Loucy (cell line): ENCODE results near the gene CDH15.

ENCODE experiments used
- H2AFZ ChIP-seq: fragments of 200-600 bp; sonication (generic); 2 replicates; pipeline ENCODE4 v1.6.0; 2016; ENCODE audit warnings: antibody characterized with exemption, mild to moderate bottlenecking, low read length, moderate library complexity
- H3F3A ChIP-seq: fragments of 200-600 bp; 2 replicates; pipeline ENCODE4 v1.6.0; 2016; ENCODE audit warnings: antibody characterized with exemption, low read depth, mild to moderate bottlenecking
- H3K27me3 ChIP-seq: fragments of 200-600 bp; sonication (generic); 2 replicates; pipeline ENCODE4 v1.6.1; 2014; ENCODE audit warnings: low read length, mild to moderate bottlenecking; ENCODE audit not compliant: insufficient read depth, poor library complexity, severe bottlenecking
- H3K36me3 ChIP-seq: fragments of 200-600 bp; sonication (generic); 2 replicates; pipeline ENCODE4 v1.6.1; 2016; ENCODE audit warnings: low read length; ENCODE audit not compliant: insufficient read depth
- H3K4me1 ChIP-seq: fragments of 200-600 bp; sonication (generic); 2 replicates; pipeline ENCODE4 v1.5.1; 2014; ENCODE audit warnings: low read length, mild to moderate bottlenecking; ENCODE audit not compliant: insufficient read depth, poor library complexity, severe bottlenecking
- H3K4me2 ChIP-seq: fragments of 200-600 bp; sonication (generic); 2 replicates; pipeline ENCODE4 v1.6.0; 2014; ENCODE audit warnings: antibody characterized with exemption, low read length, low read depth, mild to moderate bottlenecking; ENCODE audit not compliant: poor library complexity, severe bottlenecking
- H3K4me3 ChIP-seq: fragments of 200-600 bp; sonication (generic); 2 replicates; pipeline ENCODE4 v1.5.1; 2014; ENCODE audit warnings: low read length, mild to moderate bottlenecking, mixed read lengths; ENCODE audit not compliant: poor library complexity, severe bottlenecking
- H3K79me2 ChIP-seq: fragments of 200-600 bp; sonication (generic); 2 replicates; pipeline ENCODE4 v1.6.1; 2014; ENCODE audit warnings: low read length; ENCODE audit not compliant: insufficient read depth
- H3K9ac ChIP-seq: fragments of 200-600 bp; sonication (generic); 2 replicates; pipeline ENCODE4 v1.6.0; 2014; ENCODE audit warnings: mild to moderate bottlenecking, low read depth, low read length, moderate library complexity; ENCODE audit not compliant: poor library complexity, severe bottlenecking
- H3K9me2 ChIP-seq: fragments of 200-600 bp; sonication (generic); replicated peaks from 2 replicates; pipeline ENCODE4 v1.6.1; 2016; ENCODE audit warnings: low read depth, low read length, mixed read lengths
- H3K9me3 ChIP-seq: fragments of 200-600 bp; sonication (generic); 2 replicates; pipeline ENCODE4 v1.6.1; 2014; ENCODE audit warnings: mild to moderate bottlenecking, antibody characterized with exemption, low read length, low read depth; ENCODE audit not compliant: insufficient read depth
- H4K20me1 ChIP-seq: fragments of 200-600 bp; sonication (generic); 2 replicates; pipeline ENCODE4 v1.6.0; 2014; ENCODE audit warnings: antibody characterized with exemption, low read length, mild to moderate bottlenecking; ENCODE audit not compliant: insufficient read depth, poor library complexity, severe bottlenecking
- EZH2phosphoT487 ChIP-seq: fragments of 200-600 bp; IDR thresholded peaks from 2 replicates; pipeline ENCODE4 v1.6.1; 2018; ENCODE audit warnings: antibody characterized with exemption, mild to moderate bottlenecking, moderate library complexity, borderline replicate concordance
- TF ChIP-seq, protein P1 (sequence below): fragments of 200-600 bp; sonication (generic); conservative IDR thresholded peaks from 2 replicates; pipeline ENCODE4 v1.5.1; 2014; ENCODE audit warnings: mild to moderate bottlenecking, antibody characterized with exemption, low read length

CDH15 gene

GRCh38 chr16:89201439-89202377 is 30.2 kb downstream of the CDH15 start:
- no peaks in the 10 kb centered on the region for H3K36me3 ChIP-seq
- no peaks in the 10 kb centered on the region for H3K9me2 ChIP-seq
- no peak overlapping the region for H3K9ac ChIP-seq
- no peak overlapping the region for H3K4me3 ChIP-seq
- no peaks in the 10 kb centered on the region for H3K4me1 ChIP-seq
- no peaks in the 10 kb centered on the region for H3K79me2 ChIP-seq
- no peak overlapping the region for H3K4me2 ChIP-seq
- H3K9me3 ChIP-seq: no peaks in the 10 kb centered on the region
- no peaks in the 10 kb centered on the region for H3K27me3 ChIP-seq
- H4K20me1 ChIP-seq: no peaks in the 10 kb centered on the region
- TF ChIP-seq, protein P1, sequence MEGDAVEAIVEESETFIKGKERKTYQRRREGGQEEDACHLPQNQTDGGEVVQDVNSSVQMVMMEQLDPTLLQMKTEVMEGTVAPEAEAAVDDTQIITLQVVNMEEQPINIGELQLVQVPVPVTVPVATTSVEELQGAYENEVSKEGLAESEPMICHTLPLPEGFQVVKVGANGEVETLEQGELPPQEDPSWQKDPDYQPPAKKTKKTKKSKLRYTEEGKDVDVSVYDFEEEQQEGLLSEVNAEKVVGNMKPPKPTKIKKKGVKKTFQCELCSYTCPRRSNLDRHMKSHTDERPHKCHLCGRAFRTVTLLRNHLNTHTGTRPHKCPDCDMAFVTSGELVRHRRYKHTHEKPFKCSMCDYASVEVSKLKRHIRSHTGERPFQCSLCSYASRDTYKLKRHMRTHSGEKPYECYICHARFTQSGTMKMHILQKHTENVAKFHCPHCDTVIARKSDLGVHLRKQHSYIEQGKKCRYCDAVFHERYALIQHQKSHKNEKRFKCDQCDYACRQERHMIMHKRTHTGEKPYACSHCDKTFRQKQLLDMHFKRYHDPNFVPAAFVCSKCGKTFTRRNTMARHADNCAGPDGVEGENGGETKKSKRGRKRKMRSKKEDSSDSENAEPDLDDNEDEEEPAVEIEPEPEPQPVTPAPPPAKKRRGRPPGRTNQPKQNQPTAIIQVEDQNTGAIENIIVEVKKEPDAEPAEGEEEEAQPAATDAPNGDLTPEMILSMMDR: no peak
- TF ChIP-seq EZH2phosphoT487: no peak
- no peak overlapping the region for H2AFZ ChIP-seq
- no peaks in the 10 kb centered on the region for H3F3A ChIP-seq

- H3K27me3 ChIP-seq: no peaks in the 10 kb centered on the region
- no peaks in the 10 kb centered on the region for H3K9me3 ChIP-seq
- H3F3A ChIP-seq: no peaks in the 10 kb centered on the region
- H3K4me1 ChIP-seq: no peaks in the 10 kb centered on the region
- TF ChIP-seq, protein P1: no peak
- TF ChIP-seq EZH2phosphoT487: no peak
- no peaks in the 10 kb centered on the region for H3K36me3 ChIP-seq
- no peak overlapping the region for H3K4me3 ChIP-seq
- no peak overlapping the region for H2AFZ ChIP-seq
- H4K20me1 ChIP-seq: no peaks in the 10 kb centered on the region
- H3K79me2 ChIP-seq: no peaks in the 10 kb centered on the region
- no peak overlapping the region for H3K9ac ChIP-seq
- no peaks in the 10 kb centered on the region for H3K9me2 ChIP-seq
- H3K4me2 ChIP-seq: no peak overlapping the region
Observed at GRCh38 chr16:89202422-89203215, 31.1 kb downstream of the CDH15 start.

- TF ChIP-seq EZH2phosphoT487: no peak
- TF ChIP-seq, protein P1: no peak
- no peak overlapping the region for H3K9ac ChIP-seq
- H3K36me3 ChIP-seq: no peaks in the 10 kb centered on the region
- H3K79me2 ChIP-seq: no peaks in the 10 kb centered on the region
- no peak overlapping the region for H2AFZ ChIP-seq
- H3K4me2 ChIP-seq: no peak overlapping the region
- no peaks in the 10 kb centered on the region for H3K9me3 ChIP-seq
- no peaks in the 10 kb centered on the region for H3K9me2 ChIP-seq
- H3F3A ChIP-seq: no peaks in the 10 kb centered on the region
- no peaks in the 10 kb centered on the region for H3K4me1 ChIP-seq
- no peaks in the 10 kb centered on the region for H3K27me3 ChIP-seq
- H4K20me1 ChIP-seq: no peaks in the 10 kb centered on the region
- no peak overlapping the region for H3K4me3 ChIP-seq
Observed at GRCh38 chr16:89207993-89208392, 36.4 kb downstream of the CDH15 start.
